ENCODE measurements around the gene IZUMO1. TPM values are rescaled to one million over a fixed set of nuclear protein-coding genes. Genes with fewer than 3 reads are reported as not detected.

IZUMO1 gene
- total and polyA plus RNA-seq, 2 of the 13 experiments (the other 11 are each of a cell fraction or from before 2014, with no cell fraction given) = 0.07 to 0.22 TPM

GRCh38 chr19:48718711-48719231, 27.9 kb downstream of the IZUMO1 start (continued):
- TF ChIP-seq ZNF558 (CRISPR knock-in tag; IDR thresholded peaks at IDR 0.05; ENCODE audit: borderline replicate concordance) (no peak), ZSCAN25 (CRISPR knock-in tag; IDR thresholded peaks at IDR 0.05) (peak; percentile 64; the same call in 1 of the 2 replicates), CHD2 (IDR thresholded peaks at IDR 0.05; ENCODE audit: low read depth, low read length) (no peak), GATA4 (IDR thresholded peaks at IDR 0.05; ENCODE audit: borderline replicate concordance, low read depth) (no peak), PHF8 (CRISPR knock-in tag; IDR thresholded peaks at IDR 0.05) (peak; percentile 28; the same call in 1 of the 2 replicates), RFX5 (IDR thresholded peaks at IDR 0.05; ENCODE audit: low read depth, low read length) (no peak), MED1 (CRISPR knock-in tag; IDR thresholded peaks at IDR 0.05) (peak; percentile 75; the same call in 1 of the 2 replicates), ZNF563 (CRISPR knock-in tag; IDR thresholded peaks at IDR 0.05) (no peak), ZNF496 (CRISPR knock-in tag; IDR thresholded peaks at IDR 0.05; ENCODE audit: insufficient replicate concordance) (no peak), NPAS2 (CRISPR knock-in tag; IDR thresholded peaks at IDR 0.05; ENCODE audit: borderline replicate concordance) (no peak), ZNF737 (CRISPR knock-in tag; IDR thresholded peaks at IDR 0.05; ENCODE audit: borderline replicate concordance) (no peak), SOX13 (IDR thresholded peaks at IDR 0.05) (0 out of 2 replicates have a peak, but pooled peaks have one; percentile 14), SOX13 (CRISPR knock-in tag; conservative IDR thresholded peaks at IDR 0.05 in 1 of 2, IDR thresholded peaks at IDR 0.05 in 1 of 2) (peak in 1 of 2 experiments; percentile 57; a peak in 2 of 4 replicates), ZNF773 (CRISPR knock-in tag; IDR thresholded peaks at IDR 0.05; ENCODE audit: borderline replicate concordance) (no peak), HHEX (CRISPR knock-in tag; IDR thresholded peaks at IDR 0.05) (no peak), ZNF652 (CRISPR knock-in tag; IDR thresholded peaks at IDR 0.05; ENCODE audit: borderline replicate concordance, low read depth) (no peak), MTF2 (CRISPR knock-in tag; IDR thresholded peaks at IDR 0.05; ENCODE audit: borderline replicate concordance) (no peak), ZNF724P (CRISPR knock-in tag; IDR thresholded peaks at IDR 0.05; ENCODE audit: borderline replicate concordance) (no peak), ZNF17 (CRISPR knock-in tag; IDR thresholded peaks at IDR 0.05) (no peak), ZNF780A (CRISPR knock-in tag; IDR thresholded peaks at IDR 0.05) (no peak), ZNF317 (CRISPR knock-in tag; IDR thresholded peaks at IDR 0.05) (0 out of 2 replicates have a peak, but pooled peaks have one; percentile 10), KLF11 (CRISPR knock-in tag; IDR thresholded peaks at IDR 0.05) (no peak), GABPB1 (CRISPR knock-in tag; IDR thresholded peaks at IDR 0.05) (peak; percentile 33; the same call in 1 of the 2 replicates), FOXK1 (CRISPR knock-in tag; IDR thresholded peaks at IDR 0.05; ENCODE audit: borderline replicate concordance, low read depth) (no peak; the same call in 1 of the 2 replicates)
- TF ChIP-seq, protein P1, sequence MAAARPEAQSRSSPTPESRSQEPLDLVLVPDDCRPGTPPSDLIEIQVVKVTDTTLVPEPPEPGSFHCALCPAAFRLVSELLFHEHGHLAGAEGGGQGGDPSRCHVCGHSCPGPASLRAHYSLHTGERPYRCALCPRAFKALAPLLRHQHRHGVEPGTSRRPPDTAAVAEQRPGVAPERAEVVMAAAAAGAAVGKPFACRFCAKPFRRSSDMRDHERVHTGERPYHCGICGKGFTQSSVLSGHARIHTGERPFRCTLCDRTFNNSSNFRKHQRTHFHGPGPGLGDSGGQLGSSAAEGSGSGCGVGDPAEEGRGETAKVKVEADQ (CRISPR knock-in tag; IDR thresholded peaks at IDR 0.05; ENCODE audit: borderline replicate concordance) = 0 out of 2 replicates have a peak, but pooled peaks have one; percentile 45
- TF ChIP-seq, protein P2, sequence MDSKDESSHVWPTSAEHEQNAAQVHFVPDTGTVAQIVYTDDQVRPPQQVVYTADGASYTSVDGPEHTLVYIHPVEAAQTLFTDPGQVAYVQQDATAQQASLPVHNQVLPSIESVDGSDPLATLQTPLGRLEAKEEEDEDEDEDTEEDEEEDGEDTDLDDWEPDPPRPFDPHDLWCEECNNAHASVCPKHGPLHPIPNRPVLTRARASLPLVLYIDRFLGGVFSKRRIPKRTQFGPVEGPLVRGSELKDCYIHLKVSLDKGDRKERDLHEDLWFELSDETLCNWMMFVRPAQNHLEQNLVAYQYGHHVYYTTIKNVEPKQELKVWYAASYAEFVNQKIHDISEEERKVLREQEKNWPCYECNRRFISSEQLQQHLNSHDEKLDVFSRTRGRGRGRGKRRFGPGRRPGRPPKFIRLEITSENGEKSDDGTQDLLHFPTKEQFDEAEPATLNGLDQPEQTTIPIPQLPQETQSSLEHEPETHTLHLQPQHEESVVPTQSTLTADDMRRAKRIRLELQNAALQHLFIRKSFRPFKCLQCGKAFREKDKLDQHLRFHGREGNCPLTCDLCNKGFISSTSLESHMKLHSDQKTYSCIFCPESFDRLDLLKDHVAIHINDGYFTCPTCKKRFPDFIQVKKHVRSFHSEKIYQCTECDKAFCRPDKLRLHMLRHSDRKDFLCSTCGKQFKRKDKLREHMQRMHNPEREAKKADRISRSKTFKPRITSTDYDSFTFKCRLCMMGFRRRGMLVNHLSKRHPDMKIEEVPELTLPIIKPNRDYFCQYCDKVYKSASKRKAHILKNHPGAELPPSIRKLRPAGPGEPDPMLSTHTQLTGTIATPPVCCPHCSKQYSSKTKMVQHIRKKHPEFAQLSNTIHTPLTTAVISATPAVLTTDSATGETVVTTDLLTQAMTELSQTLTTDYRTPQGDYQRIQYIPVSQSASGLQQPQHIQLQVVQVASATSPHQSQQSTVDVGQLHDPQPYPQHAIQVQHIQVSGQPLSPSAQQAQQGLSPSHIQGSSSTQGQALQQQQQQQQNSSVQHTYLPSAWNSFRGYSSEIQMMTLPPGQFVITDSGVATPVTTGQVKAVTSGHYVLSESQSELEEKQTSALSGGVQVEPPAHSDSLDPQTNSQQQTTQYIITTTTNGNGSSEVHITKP (CRISPR knock-in tag; IDR thresholded peaks at IDR 0.05; ENCODE audit: low read depth) = peak; percentile 43; the same call in 1 of the 2 replicates

All from HepG2 (cell line).